Measurements from ENCODE around the gene CTPS1.

Gene CTPS1

GRCh38 chr1:40939320-40940059 lies 40.0 kb upstream of the CTPS1 start:
- no peak for ATAC-seq
- TF ChIP-seq ZC3H10 (CRISPR knock-in tag; IDR thresholded peaks at IDR 0.05) (no peak), RARB (CRISPR knock-in tag; IDR thresholded peaks at IDR 0.05) (no peak), TOX (CRISPR knock-in tag; IDR thresholded peaks at IDR 0.05; ENCODE audit: borderline replicate concordance) (no peak), ZNF565 (CRISPR knock-in tag; conservative IDR thresholded peaks at IDR 0.05; ENCODE audit: low read depth) (no peak), CSRNP3 (CRISPR knock-in tag; IDR thresholded peaks at IDR 0.05) (no peak), ZNF8 (CRISPR knock-in tag; IDR thresholded peaks at IDR 0.05) (no peak), ESRRG (CRISPR knock-in tag; IDR thresholded peaks at IDR 0.05) (no peak), CSDC2 (CRISPR knock-in tag; IDR thresholded peaks at IDR 0.05) (no peak), ZFP3 (CRISPR knock-in tag; IDR thresholded peaks at IDR 0.05) (no peak), GLIS3 (CRISPR knock-in tag; IDR thresholded peaks at IDR 0.05) (no peak), ARNTL (CRISPR knock-in tag; IDR thresholded peaks at IDR 0.05; ENCODE audit: borderline replicate concordance, low read depth) (no peak), ZFP30 (CRISPR knock-in tag; IDR thresholded peaks at IDR 0.05) (no peak), TCF4 (CRISPR knock-in tag; IDR thresholded peaks at IDR 0.05; ENCODE audit: borderline replicate concordance) (no peak), CREB5 (CRISPR knock-in tag; IDR thresholded peaks at IDR 0.05; ENCODE audit: low read depth) (no peak)

GRCh38 chr1:40944326-40944725 lies 35.2 kb upstream of the CTPS1 start:
- ATAC-seq: no peak
- TF ChIP-seq BACH2 (CRISPR knock-in tag; IDR thresholded peaks at IDR 0.05; ENCODE audit: borderline replicate concordance) (no peak), ZNF565 (CRISPR knock-in tag; conservative IDR thresholded peaks at IDR 0.05; ENCODE audit: low read depth) (no peak), ZFP3 (CRISPR knock-in tag; IDR thresholded peaks at IDR 0.05) (no peak), ISL1 (CRISPR knock-in tag; IDR thresholded peaks at IDR 0.05) (0 out of 2 replicates have a peak, but pooled peaks have one; percentile 6), SNAI2 (CRISPR knock-in tag; IDR thresholded peaks at IDR 0.05) (no peak), RARB (CRISPR knock-in tag; IDR thresholded peaks at IDR 0.05) (no peak), ARNTL (CRISPR knock-in tag; IDR thresholded peaks at IDR 0.05; ENCODE audit: borderline replicate concordance, low read depth) (no peak), CSRNP3 (CRISPR knock-in tag; IDR thresholded peaks at IDR 0.05) (no peak)

- TF ChIP-seq PPARA (CRISPR knock-in tag; IDR thresholded peaks at IDR 0.05; ENCODE audit: borderline replicate concordance) (no peak), ISL1 (CRISPR knock-in tag; IDR thresholded peaks at IDR 0.05) (no peak)
- ATAC-seq: no peak
These were observed 34.6 kb upstream of the CTPS1 start for GRCh38 chr1:40944841-40945430.

GRCh38 chr1:40945491-40945973 lies 34.0 kb upstream of the CTPS1 start:
- no peak for ATAC-seq
- TF ChIP-seq ZC3H10 (CRISPR knock-in tag; IDR thresholded peaks at IDR 0.05) (no peak), BACH2 (CRISPR knock-in tag; IDR thresholded peaks at IDR 0.05; ENCODE audit: borderline replicate concordance) (no peak), CSDC2 (CRISPR knock-in tag; IDR thresholded peaks at IDR 0.05) (no peak), ZFP30 (CRISPR knock-in tag; IDR thresholded peaks at IDR 0.05) (no peak), CSRNP3 (CRISPR knock-in tag; IDR thresholded peaks at IDR 0.05) (no peak), POU6F1 (CRISPR knock-in tag; IDR thresholded peaks at IDR 0.05; ENCODE audit: borderline replicate concordance, low read depth) (no peak), TSHZ2 (CRISPR knock-in tag; IDR thresholded peaks at IDR 0.05) (no peak), RARB (CRISPR knock-in tag; IDR thresholded peaks at IDR 0.05) (no peak), OSR1 (CRISPR knock-in tag; IDR thresholded peaks at IDR 0.05) (no peak), GLIS3 (CRISPR knock-in tag; IDR thresholded peaks at IDR 0.05) (no peak), ZFP3 (CRISPR knock-in tag; IDR thresholded peaks at IDR 0.05) (no peak), TOX (CRISPR knock-in tag; IDR thresholded peaks at IDR 0.05; ENCODE audit: borderline replicate concordance) (no peak), TCF4 (CRISPR knock-in tag; IDR thresholded peaks at IDR 0.05; ENCODE audit: borderline replicate concordance) (no peak), SNAI2 (CRISPR knock-in tag; IDR thresholded peaks at IDR 0.05) (no peak), ZNF8 (CRISPR knock-in tag; IDR thresholded peaks at IDR 0.05) (no peak), ZNF565 (CRISPR knock-in tag; conservative IDR thresholded peaks at IDR 0.05; ENCODE audit: low read depth) (no peak)

Data from SK-N-SH treated with all-trans-retinoic acid at 6 μM for 48 hours (cell line).